A549 (cell line): ENCODE data around the gene LARGE1. TPM values are rescaled to one million over a fixed set of nuclear protein-coding genes. Genes with fewer than 3 reads are reported as not detected.

Source experiments
- ATAC-seq, 2 experiments: fragments of 200-7000 bp in 1 of 2; fragments of >200 bp in 1 of 2; cut with Nextera tagmentation in 1 of 2; cut with Tn5 transposase in 1 of 2; 3 replicates each; pipeline versions ENCODE4 v1.8.0 to v1.9.1; 2018 to 2020; ENCODE audit warnings: mild to moderate bottlenecking in 1 of 2, moderate library complexity in 1 of 2
- CTCF ChIA-PET: fragments of 300-600 bp; sonication (Branson Sonifier 250); formaldehyde crosslinking; extraction: SDS; loops from one replicate; lab custom pipeline; 2021; ENCODE audit warnings: antibody characterized with exemption, inconsistent platforms; lab: Yijun Ruan, JAX
- POLR2A ChIA-PET: fragments of 350-600 bp; formaldehyde crosslinking; extraction: SDS; loops from one replicate; lab custom pipeline; 2021; ENCODE audit warnings: antibody characterized with exemption, inconsistent platforms; lab: Yijun Ruan, JAX
- DNase-seq, 2 experiments: peaks; one replicate each; pipeline versions ENCODE4 v3.0.0 to v3.0.0-alpha.2; 2011 to 2016; ENCODE audit warnings: low read depth in 1 of 2, low spot score in 1 of 2
- FAIRE-seq: peaks from 2 replicates; lab custom pipeline; 2011; peaks lifted over from hg19 to GRCh38; lab: Jason Lieb, UNC
- H3K27ac ChIP-seq, 2 experiments: fragments of >200 bp; sonication (Bioruptor Twin); formaldehyde crosslinking; 3 replicates each; pipeline ENCODE4 v1.5.1; 2016 to 2017
- H3K4me1 ChIP-seq: fragments of >200 bp; sonication (Bioruptor Twin); formaldehyde crosslinking; 3 replicates; pipeline ENCODE4 v1.6.1; 2016
- H3K4me2 ChIP-seq: fragments of >200 bp; sonication (Bioruptor Twin); formaldehyde crosslinking; 3 replicates; pipeline ENCODE4 v1.6.1; 2016
- H3K4me3 ChIP-seq: fragments of >200 bp; sonication (Bioruptor Twin); formaldehyde crosslinking; 3 replicates; pipeline ENCODE4 v1.5.1; 2016
- H3K9me3 ChIP-seq: fragments of >200 bp; sonication (Bioruptor Twin); formaldehyde crosslinking; 3 replicates; pipeline ENCODE4 v1.6.1; 2016
- ATOH8 ChIP-seq: fragments of 250-450 bp; sonication (Bioruptor Pico); IDR thresholded peaks from 2 replicates; pipeline ENCODE4 v1.5.0; 2020; ENCODE audit warnings: low read depth, mild to moderate bottlenecking, moderate library complexity
- CBX2 ChIP-seq: fragments of 200-600 bp; sonication (generic); IDR thresholded peaks from 2 replicates; pipeline ENCODE4 v1.6.1; 2016; ENCODE audit warnings: low read depth, mild to moderate bottlenecking, borderline replicate concordance
- CBX8 ChIP-seq: fragments of 200-600 bp; sonication (generic); IDR thresholded peaks from 2 replicates; pipeline ENCODE4 v1.6.1; 2016
- CEBPB ChIP-seq, 2 experiments: fragments of >200 bp in 1 of 2; sonication (Bioruptor Twin) in 1 of 2; formaldehyde crosslinking in 1 of 2; IDR thresholded peaks; 2 replicates each; pipeline ENCODE4 v1.6.1; 2012 to 2016
- CHD2 ChIP-seq: fragments of 150-350 bp; IDR thresholded peaks from 2 replicates; pipeline ENCODE4 v1.6.1; 2014; ENCODE audit warnings: low read length; ENCODE audit not compliant: partially characterized antibody
- CHD4 ChIP-seq: fragments of 200-600 bp; sonication (generic); IDR thresholded peaks from 2 replicates; pipeline ENCODE4 v1.6.1; 2016; ENCODE audit warnings: antibody characterized with exemption, mild to moderate bottlenecking, borderline replicate concordance
- FOSB ChIP-seq: fragments of 250-450 bp; sonication (Bioruptor Pico); IDR thresholded peaks from 2 replicates; pipeline ENCODE4 v1.5.0; 2020; ENCODE audit warnings: mild to moderate bottlenecking, moderate library complexity
- FOSL2 ChIP-seq, 2 experiments: fragments of 450-650 bp in 1 of 2; fragments of >200 bp in 1 of 2; sonication (Bioruptor Twin) in 1 of 2; formaldehyde crosslinking; IDR thresholded peaks; 2 replicates each; pipeline versions ENCODE4 v1.5.0 to v1.6.1; 2016 to 2020; ENCODE audit warnings: mild to moderate bottlenecking in 1 of 2, moderate library complexity in 1 of 2
- FOXS1 ChIP-seq: fragments of 250-450 bp; sonication (Bioruptor Pico); IDR thresholded peaks from 2 replicates; pipeline ENCODE4 v1.5.0; 2020; ENCODE audit warnings: mild to moderate bottlenecking, moderate library complexity
- HDAC2 ChIP-seq: fragments of 200-600 bp; sonication (generic); IDR thresholded peaks from 2 replicates; pipeline ENCODE4 v1.6.1; 2016
- HEYL ChIP-seq: fragments of 250-450 bp; sonication (Bioruptor Pico); IDR thresholded peaks from 2 replicates; pipeline ENCODE4 v1.8.0; 2021; ENCODE audit warnings: mild to moderate bottlenecking, moderate library complexity
- HOXB13 ChIP-seq: fragments of 250-450 bp; sonication (Bioruptor Pico); IDR thresholded peaks from 2 replicates; pipeline ENCODE4 v1.5.0; 2020; ENCODE audit warnings: low read depth, mild to moderate bottlenecking, moderate library complexity
- HOXB5 ChIP-seq: fragments of 250-450 bp; sonication (Bioruptor Pico); IDR thresholded peaks from 2 replicates; pipeline ENCODE4 v1.5.0; 2020; ENCODE audit warnings: mild to moderate bottlenecking, moderate library complexity
- JUN ChIP-seq, 2 experiments: fragments of >200 bp; sonication (Bioruptor Twin); formaldehyde crosslinking; IDR thresholded peaks; 2 replicates in 1 of 2; 3 replicates in 1 of 2; pipeline ENCODE4 v1.6.1; 2016 to 2017
- KDM1A ChIP-seq: fragments of 200-600 bp; sonication (generic); IDR thresholded peaks from 2 replicates; pipeline ENCODE4 v1.6.1; 2016; ENCODE audit warnings: low read depth, mild to moderate bottlenecking
- KDM5A ChIP-seq: fragments of 200-600 bp; sonication (generic); IDR thresholded peaks from 2 replicates; pipeline ENCODE4 v1.6.1; 2016; ENCODE audit warnings: antibody characterized with exemption, mild to moderate bottlenecking
- MAFK ChIP-seq: fragments of 450-650 bp; IDR thresholded peaks from 2 replicates; pipeline ENCODE4 v1.6.1; 2014; ENCODE audit not compliant: partially characterized antibody
- MAZ ChIP-seq: fragments of 150-350 bp; IDR thresholded peaks from 2 replicates; pipeline ENCODE4 v1.6.1; 2014; ENCODE audit warnings: antibody characterized with exemption, low read depth, low read length, borderline replicate concordance
- NPAS2 ChIP-seq: fragments of 250-450 bp; sonication (Bioruptor Pico); IDR thresholded peaks from 2 replicates; pipeline ENCODE4 v1.8.0; 2022; ENCODE audit warnings: mild to moderate bottlenecking, moderate library complexity, borderline replicate concordance
- NR3C1 ChIP-seq: fragments of >200 bp; sonication (Bioruptor Twin); formaldehyde crosslinking; IDR thresholded peaks from 3 replicates; pipeline ENCODE4 v1.6.1; 2017
- PHF8 ChIP-seq: fragments of 200-600 bp; sonication (generic); IDR thresholded peaks from 2 replicates; pipeline ENCODE4 v1.6.1; 2016; ENCODE audit warnings: low read depth, mild to moderate bottlenecking, antibody characterized with exemption, moderate library complexity, borderline replicate concordance
- POLR2A ChIP-seq: IDR thresholded peaks from 2 replicates; pipeline ENCODE4 v1.6.1; 2012; ENCODE audit warnings: mild to moderate bottlenecking, low read length
- RAD21 ChIP-seq, 2 experiments: fragments of >200 bp in 1 of 2; sonication (Bioruptor Twin) in 1 of 2; formaldehyde crosslinking in 1 of 2; IDR thresholded peaks in 1 of 2; conservative IDR thresholded peaks in 1 of 2; 2 replicates in 1 of 2; 3 replicates in 1 of 2; pipeline ENCODE4 v1.6.1; 2012 to 2018; ENCODE audit warnings: inconsistent platforms in 1 of 2
- SMC3 ChIP-seq: fragments of >200 bp; sonication (Bioruptor Twin); formaldehyde crosslinking; IDR thresholded peaks from 3 replicates; pipeline ENCODE4 v1.6.1; 2018; ENCODE audit warnings: inconsistent platforms
- SREBF2 ChIP-seq: fragments of 450-650 bp; IDR thresholded peaks from 2 replicates; pipeline ENCODE4 v1.6.1; 2014; ENCODE audit warnings: mild to moderate bottlenecking, moderate library complexity
- USF2 ChIP-seq: fragments of 450-650 bp; IDR thresholded peaks from 2 replicates; pipeline ENCODE4 v1.6.1; 2014; ENCODE audit warnings: antibody characterized with exemption
- ZSCAN20 ChIP-seq: fragments of 250-450 bp; sonication (Bioruptor Pico); IDR thresholded peaks from 2 replicates; pipeline ENCODE4 v1.8.0; 2022; ENCODE audit warnings: mild to moderate bottlenecking, moderate library complexity
- WGBS: methylation state at CpG from one replicate; pipeline ENCODE4 v1.1.6; 2017; ENCODE audit errors: missing lambda C conversion rate; 5-methylcytosine and 5-hydroxymethylcytosine counted together
- polyA plus RNA-seq, 4 experiments: library from polyadenylated mRNA; depleted of rRNA in 3 of 4; stranded (reverse); fragments of >200 nt; fragmentation: RNase III in 1 of 4; extraction: RNeasy Plus Mini Kit Qiagen cat#74134 plus additional on column Dnase treatment in 1 of 4; gene quantifications; 2 replicates in 3 of 4; 3 replicates in 1 of 4; pipeline ENCODE4 v1.2.3, GENCODE V29; 2011 to 2017
- TF ChIP-seq, protein P1 (sequence below): fragments of >200 bp; sonication (Bioruptor Twin); formaldehyde crosslinking; IDR thresholded peaks from 3 replicates; pipeline ENCODE4 v1.6.1; 2016
- TF ChIP-seq, protein P2 (sequence below): fragments of 200-600 bp; sonication (generic); IDR thresholded peaks from 2 replicates; pipeline ENCODE4 v1.6.1; 2016; ENCODE audit warnings: antibody characterized with exemption, mild to moderate bottlenecking, moderate library complexity

The LARGE1 gene
- polyA plus RNA-seq, 2 of the 4 experiments (the other 2 are of a cell fraction): 2.7 to 5.8 TPM

- no peak overlapping the region for H3K27ac ChIP-seq
- peaks cover 13% of the 10 kb centered on the region; the same call in 1 of the 3 replicates for H3K4me1 ChIP-seq
- WGBS: 93% methylated on average over 1 of the region's 1 CpG
- DNase-seq: no peak
- ChIA-PET POLR2A (no interaction called here), CTCF (interaction anchor here (1.3 kb wide), 1 partner anchor 51 kb away, joined by 4 read pairs; no protein-coding TSS in a partner anchor)
- no peaks in the 10 kb centered on the region for H3K9me3 ChIP-seq
- H3K4me2 ChIP-seq: no peak overlapping the region
- H3K4me3 ChIP-seq: no peak overlapping the region
- no peak for FAIRE-seq
- peak; percentile 31 for TF ChIP-seq MAFK
- no peak for TF ChIP-seq NR3C1
- ATAC-seq: no peak
These were observed 567.5 kb downstream of the LARGE1 start for GRCh38 chr22:33352768-33353167.

- Histone ChIP-seq H3K4me2 (no peak overlapping the region), H3K27ac (no peak overlapping the region), H3K4me3 (no peak overlapping the region), H3K4me1 (peaks cover 13% of the 10 kb centered on the region; the same call in 1 of the 3 replicates), H3K9me3 (no peaks in the 10 kb centered on the region)
- ChIA-PET POLR2A (no interaction called here), CTCF (no interaction called here)
- ATAC-seq (no peak), FAIRE-seq (no peak), DNase-seq (no peak)
- 78% methylated on average over 2 of the region's 2 CpGs for WGBS
- TF ChIP-seq ATOH8 (CRISPR knock-in tag): no peak
- no peak for TF ChIP-seq SMC3
- no peak for TF ChIP-seq CEBPB (IDR thresholded peaks at IDR 0.05)
- no peak for TF ChIP-seq POLR2A
- TF ChIP-seq NPAS2 (CRISPR knock-in tag): no peak
- TF ChIP-seq FOSB (CRISPR knock-in tag): no peak
- no peak for TF ChIP-seq HOXB13 (CRISPR knock-in tag)
- TF ChIP-seq PHF8: no peak
- no peak for TF ChIP-seq USF2
- no peak for TF ChIP-seq SREBF2
- no peak for TF ChIP-seq RAD21 (conservative IDR thresholded peaks at IDR 0.05 in 1 of 2, IDR thresholded peaks at IDR 0.05 in 1 of 2)
- no peak for TF ChIP-seq JUN (IDR thresholded peaks at IDR 0.05)
- no peak for TF ChIP-seq FOSL2 (IDR thresholded peaks at IDR 0.05)
- TF ChIP-seq FOSL2 (CRISPR knock-in tag; IDR thresholded peaks at IDR 0.05): no peak
- TF ChIP-seq HDAC2: no peak
- no peak for TF ChIP-seq HEYL (CRISPR knock-in tag)
- no peak for TF ChIP-seq HOXB5 (CRISPR knock-in tag)
- TF ChIP-seq KDM5A: no peak
These were observed 569.3 kb downstream of the LARGE1 start for GRCh38 chr22:33350961-33351360.

DNA sequence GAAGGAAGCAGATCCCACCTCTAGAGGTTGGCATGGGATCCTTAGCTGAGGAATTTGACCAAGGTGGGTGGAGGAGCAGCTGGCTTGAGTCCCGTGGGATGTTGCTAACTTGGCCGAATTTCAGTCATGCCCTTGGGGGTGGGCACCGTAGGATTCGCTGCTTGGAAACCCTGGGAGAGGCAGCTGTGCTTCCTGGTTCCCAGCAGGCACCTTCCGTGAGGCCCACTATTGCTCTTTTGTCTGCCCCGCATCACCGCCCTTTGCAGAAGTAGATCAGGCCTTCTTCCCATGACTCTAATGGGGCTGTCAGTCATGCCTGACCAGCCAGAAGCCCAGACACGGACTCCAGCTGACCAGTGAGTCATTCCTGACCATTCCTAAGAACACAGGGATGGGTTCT lies 569.8 kb downstream of the LARGE1 start:
- no peak for ATAC-seq
- Histone ChIP-seq H3K4me2 (no peak overlapping the region), H3K4me1 (peaks cover 13% of the 10 kb centered on the region; the same call in 1 of the 3 replicates), H3K27ac (no peak overlapping the region), H3K4me3 (no peak overlapping the region), H3K9me3 (no peaks in the 10 kb centered on the region)
- ChIA-PET POLR2A (no interaction called here), CTCF (no interaction called here)
- WGBS: 70% methylated on average over 5 of the region's 8 CpGs
- TF ChIP-seq FOXS1 (CRISPR knock-in tag) (no peak), SMC3 (no peak), CHD4 (no peak), CBX2 (no peak), MAZ (no peak), ZSCAN20 (no peak), KDM5A (no peak), KDM1A (no peak), CHD2 (no peak), CBX8 (no peak)
- TF ChIP-seq, protein P1, sequence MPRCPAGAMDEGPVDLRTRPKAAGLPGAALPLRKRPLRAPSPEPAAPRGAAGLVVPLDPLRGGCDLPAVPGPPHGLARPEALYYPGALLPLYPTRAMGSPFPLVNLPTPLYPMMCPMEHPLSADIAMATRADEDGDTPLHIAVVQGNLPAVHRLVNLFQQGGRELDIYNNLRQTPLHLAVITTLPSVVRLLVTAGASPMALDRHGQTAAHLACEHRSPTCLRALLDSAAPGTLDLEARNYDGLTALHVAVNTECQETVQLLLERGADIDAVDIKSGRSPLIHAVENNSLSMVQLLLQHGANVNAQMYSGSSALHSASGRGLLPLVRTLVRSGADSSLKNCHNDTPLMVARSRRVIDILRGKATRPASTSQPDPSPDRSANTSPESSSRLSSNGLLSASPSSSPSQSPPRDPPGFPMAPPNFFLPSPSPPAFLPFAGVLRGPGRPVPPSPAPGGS: no peak
- TF ChIP-seq, protein P2, sequence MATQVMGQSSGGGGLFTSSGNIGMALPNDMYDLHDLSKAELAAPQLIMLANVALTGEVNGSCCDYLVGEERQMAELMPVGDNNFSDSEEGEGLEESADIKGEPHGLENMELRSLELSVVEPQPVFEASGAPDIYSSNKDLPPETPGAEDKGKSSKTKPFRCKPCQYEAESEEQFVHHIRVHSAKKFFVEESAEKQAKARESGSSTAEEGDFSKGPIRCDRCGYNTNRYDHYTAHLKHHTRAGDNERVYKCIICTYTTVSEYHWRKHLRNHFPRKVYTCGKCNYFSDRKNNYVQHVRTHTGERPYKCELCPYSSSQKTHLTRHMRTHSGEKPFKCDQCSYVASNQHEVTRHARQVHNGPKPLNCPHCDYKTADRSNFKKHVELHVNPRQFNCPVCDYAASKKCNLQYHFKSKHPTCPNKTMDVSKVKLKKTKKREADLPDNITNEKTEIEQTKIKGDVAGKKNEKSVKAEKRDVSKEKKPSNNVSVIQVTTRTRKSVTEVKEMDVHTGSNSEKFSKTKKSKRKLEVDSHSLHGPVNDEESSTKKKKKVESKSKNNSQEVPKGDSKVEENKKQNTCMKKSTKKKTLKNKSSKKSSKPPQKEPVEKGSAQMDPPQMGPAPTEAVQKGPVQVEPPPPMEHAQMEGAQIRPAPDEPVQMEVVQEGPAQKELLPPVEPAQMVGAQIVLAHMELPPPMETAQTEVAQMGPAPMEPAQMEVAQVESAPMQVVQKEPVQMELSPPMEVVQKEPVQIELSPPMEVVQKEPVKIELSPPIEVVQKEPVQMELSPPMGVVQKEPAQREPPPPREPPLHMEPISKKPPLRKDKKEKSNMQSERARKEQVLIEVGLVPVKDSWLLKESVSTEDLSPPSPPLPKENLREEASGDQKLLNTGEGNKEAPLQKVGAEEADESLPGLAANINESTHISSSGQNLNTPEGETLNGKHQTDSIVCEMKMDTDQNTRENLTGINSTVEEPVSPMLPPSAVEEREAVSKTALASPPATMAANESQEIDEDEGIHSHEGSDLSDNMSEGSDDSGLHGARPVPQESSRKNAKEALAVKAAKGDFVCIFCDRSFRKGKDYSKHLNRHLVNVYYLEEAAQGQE: no peak
- no peak for DNase-seq
- no peak for FAIRE-seq
